CD4-positive, alpha-beta memory T cell (primary cell): ENCODE data around the gene TMEFF1. TPM values are rescaled to one million over a fixed set of nuclear protein-coding genes. Genes with fewer than 3 reads are reported as not detected.
"Not testable (repeated sequence)": the region's sequence is repeated elsewhere in the genome, so short reads cannot be mapped to it uniquely, and the experiment has no call there.

Experiments used
- CTCF ChIA-PET: fragments of 350-600 bp; sonication (Branson Sonifier 250); formaldehyde crosslinking; loops from one replicate; lab custom pipeline; 2021; ENCODE audit warnings: inconsistent platforms; ENCODE audit not compliant: partially characterized antibody; lab: Charles Lee
- POLR2A ChIA-PET: fragments of 350-600 bp; sonication (Branson Sonifier 250); formaldehyde crosslinking; loops from one replicate; lab custom pipeline; 2021; ENCODE audit not compliant: partially characterized antibody; lab: Charles Lee
- DNase-seq, 5 donors: peaks; one replicate each; pipeline versions ENCODE4 v3.0.0 to v3.0.0-alpha.2; 2020 to 2022; ENCODE audit warnings: mixed read lengths in 1 of 5
- H3K27ac ChIP-seq: one replicate; pipeline ENCODE4 v1.7.0; 2013; ENCODE audit warnings: low read depth, low read length
- H3K27me3 ChIP-seq: 2 replicates; pipeline ENCODE4 v1.7.0; 2013; ENCODE audit warnings: mild to moderate bottlenecking, low read length, moderate library complexity; ENCODE audit not compliant: insufficient read depth
- H3K36me3 ChIP-seq: 2 replicates; pipeline ENCODE4 v1.7.0; 2013; ENCODE audit warnings: mild to moderate bottlenecking, low read length, moderate library complexity; ENCODE audit not compliant: insufficient read depth
- H3K4me1 ChIP-seq: 2 replicates; pipeline ENCODE4 v1.7.0; 2013; ENCODE audit warnings: mild to moderate bottlenecking, low read length, moderate library complexity; ENCODE audit not compliant: insufficient read depth
- H3K4me3 ChIP-seq, 2 donors: one replicate each; pipeline ENCODE4 v1.7.0; 2013; ENCODE audit warnings: low read length in 2 of 2, mild to moderate bottlenecking in 1 of 2
- H3K9me3 ChIP-seq, 2 donors: one replicate each; pipeline ENCODE4 v1.7.0; 2013; ENCODE audit warnings: low read length in 2 of 2, control low read depth in 1 of 2; ENCODE audit not compliant: control insufficient read depth in 1 of 2
- H3K27ac Mint-ChIP-seq, 7 donors: one replicate each; pipeline ENCODE4 v1.8.0; 2020 to 2021; ENCODE audit warnings: mixed read lengths in 7 of 7, mild to moderate bottlenecking in 6 of 7, inconsistent platforms in 3 of 7, moderate library complexity in 3 of 7
- H3K27me3 Mint-ChIP-seq, 2 donors: one replicate each; pipeline ENCODE4 v1.8.0; 2020 to 2021; ENCODE audit warnings: mixed read lengths in 2 of 2
- H3K36me3 Mint-ChIP-seq, 2 donors: one replicate each; pipeline ENCODE4 v1.8.0; 2020 to 2021; ENCODE audit warnings: mixed read lengths in 2 of 2, inconsistent platforms in 1 of 2, mild to moderate bottlenecking in 1 of 2
- H3K4me1 Mint-ChIP-seq, 4 donors: one replicate each; pipeline ENCODE4 v1.8.0; 2020 to 2021; ENCODE audit warnings: mixed read lengths in 4 of 4, mild to moderate bottlenecking in 1 of 4
- H3K4me3 Mint-ChIP-seq, 8 donors: one replicate each; pipeline ENCODE4 v1.8.0; 2020 to 2021; ENCODE audit warnings: mixed read lengths in 8 of 8, mild to moderate bottlenecking in 7 of 8, moderate library complexity in 6 of 8, inconsistent platforms in 3 of 8
- H3K9me3 Mint-ChIP-seq, 8 donors: one replicate each; pipeline ENCODE4 v1.8.0; 2020 to 2021; ENCODE audit warnings: mixed read lengths in 8 of 8, mild to moderate bottlenecking in 5 of 8, inconsistent platforms in 3 of 8, moderate library complexity in 1 of 8
- intact Hi-C: fragments of 100-400 bp; cut with micrococcal nuclease; formaldehyde crosslinking; loops from one replicate; pipeline ENCODE4 v1.15.1; 2023
- polyA plus RNA-seq, 2 donors: library from polyadenylated mRNA; unstranded; fragments of 300-500 nt; fragmentation: Illumina TruSeq; gene quantifications; one replicate each; pipeline ENCODE4 v1.2.3, GENCODE V29; 2021
- total RNA-seq, 2 experiments: library from RNA; stranded (reverse); gene quantifications; one replicate each; pipeline ENCODE4 v1.2.3, GENCODE V29; 2021

TMEFF1 gene
- total and polyA plus RNA-seq, 4 experiments from 2014 or later = not detected

DNA sequence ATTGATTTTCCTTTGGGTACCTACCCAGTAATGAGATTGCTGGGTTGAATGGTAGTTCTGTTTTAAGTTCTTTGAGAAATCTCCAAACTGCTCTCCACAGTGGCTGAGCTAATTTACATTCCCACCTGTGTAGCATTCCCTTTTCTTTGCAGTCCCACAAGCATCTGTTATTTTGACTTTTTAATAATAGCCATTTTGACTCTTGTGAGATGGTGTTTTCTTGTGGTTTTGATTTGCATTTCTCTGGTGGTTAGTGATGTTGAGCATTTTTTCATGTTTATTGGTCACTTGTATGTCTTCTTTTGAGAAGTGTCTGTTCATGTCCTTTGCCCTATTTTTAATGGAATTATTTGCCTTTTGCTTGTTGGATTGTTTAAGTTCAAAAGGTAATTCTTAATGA lies 34.4 kb downstream of the TMEFF1 start:
- H3K27ac Mint-ChIP-seq = peak overlapping the region in 1 of 7 donors; percentile 5
- H3K4me1 Mint-ChIP-seq, H3K27me3 Mint-ChIP-seq, H3K27me3 ChIP-seq, H3K4me1 ChIP-seq, H3K27ac ChIP-seq, DNase-seq, POLR2A ChIA-PET, H3K9me3 ChIP-seq, H3K4me3 ChIP-seq, H3K36me3 ChIP-seq, H3K4me3 Mint-ChIP-seq, intact Hi-C loops: not testable (repeated sequence)
- CTCF ChIA-PET = interaction anchor here (2.0 kb wide), 1 partner anchor 11 kb away, joined by 9 read pairs; no protein-coding TSS in a partner anchor
- H3K9me3 Mint-ChIP-seq = peaks cover 0 to 11% (median 3%) of the 10 kb centered on the region in 8 donors
- peaks cover 0 to 17% of the 10 kb centered on the region in 2 donors for H3K36me3 Mint-ChIP-seq

GRCh38 chr9:100511205-100511604 lies 38.3 kb downstream of the TMEFF1 start:
- DNase-seq = no peak
- H3K4me3 Mint-ChIP-seq = no peak overlapping the region
- H3K36me3 Mint-ChIP-seq = peaks cover 0 to 17% of the 10 kb centered on the region in 2 donors
- Histone ChIP-seq H3K27ac (no peak overlapping the region), H3K36me3 (no peaks in the 10 kb centered on the region), H3K4me3 (no peak overlapping the region), H3K4me1 (no peaks in the 10 kb centered on the region), H3K27me3 (no peaks in the 10 kb centered on the region), H3K9me3 (no peaks in the 10 kb centered on the region)
- H3K27me3 Mint-ChIP-seq = no peaks in the 10 kb centered on the region
- no peaks in the 10 kb centered on the region for H3K4me1 Mint-ChIP-seq
- CTCF ChIA-PET = no interaction called here
- peaks cover 0 to 11% (median 3%) of the 10 kb centered on the region in 8 donors for H3K9me3 Mint-ChIP-seq
- no peak overlapping the region for H3K27ac Mint-ChIP-seq
- intact Hi-C loops = no loop called here
- POLR2A ChIA-PET = no interaction called here

GRCh38 chr9:100515578-100516494 lies 42.9 kb downstream of the TMEFF1 start:
- DNase-seq = no peak
- ChIA-PET CTCF (interaction anchor here (1.5 kb wide), 1 partner anchor 9 kb away, joined by 7 read pairs; no protein-coding TSS in a partner anchor), POLR2A (no interaction called here)
- H3K4me3 Mint-ChIP-seq = no peak overlapping the region
- no peaks in the 10 kb centered on the region for H3K4me1 Mint-ChIP-seq
- H3K36me3 ChIP-seq = no peaks in the 10 kb centered on the region
- H3K9me3 Mint-ChIP-seq = peaks cover 0 to 1% (median 0%) of the 10 kb centered on the region in 8 donors
- no peak overlapping the region for H3K27ac ChIP-seq
- no peak overlapping the region for H3K27ac Mint-ChIP-seq
- intact Hi-C loops = no loop called here
- H3K9me3 ChIP-seq = no peaks in the 10 kb centered on the region
- no peaks in the 10 kb centered on the region for H3K27me3 ChIP-seq
- H3K4me1 ChIP-seq = no peaks in the 10 kb centered on the region
- H3K4me3 ChIP-seq = no peak overlapping the region
- peaks cover 0 to 3% of the 10 kb centered on the region in 2 donors for H3K36me3 Mint-ChIP-seq
- H3K27me3 Mint-ChIP-seq = no peaks in the 10 kb centered on the region

DNA sequence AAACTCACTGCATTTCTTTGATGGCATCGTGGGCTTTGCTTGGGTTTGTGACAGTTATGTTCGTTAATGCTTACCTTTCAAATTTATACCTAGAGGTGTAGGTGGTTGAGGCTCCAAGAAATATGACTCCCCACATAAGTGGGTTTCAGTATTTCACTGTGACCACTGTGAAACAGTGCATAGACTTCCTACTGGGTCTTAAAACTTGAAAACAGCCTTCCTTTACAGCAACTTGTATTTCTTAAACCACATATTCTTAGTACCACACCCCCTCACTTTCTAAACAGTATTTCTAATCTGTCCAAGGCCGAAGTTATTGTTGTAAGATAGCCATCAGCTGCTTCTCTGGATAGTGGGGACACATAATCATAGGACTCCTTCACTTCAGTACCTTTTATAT lies 48.3 kb downstream of the TMEFF1 start:
- H3K27me3 ChIP-seq = no peaks in the 10 kb centered on the region
- ChIA-PET CTCF (interaction anchor here (1.2 kb wide), 1 partner anchor 15 kb away, joined by 3 read pairs; no protein-coding TSS in a partner anchor), POLR2A (no interaction called here)
- H3K4me1 ChIP-seq = no peaks in the 10 kb centered on the region
- H3K9me3 Mint-ChIP-seq = peaks cover 0 to 3% (median under 1%) of the 10 kb centered on the region in 8 donors
- H3K9me3 ChIP-seq = no peaks in the 10 kb centered on the region
- intact Hi-C loops = no loop called here
- no peak for DNase-seq
- no peak overlapping the region for H3K4me3 ChIP-seq
- H3K27ac ChIP-seq = no peak overlapping the region
- H3K4me3 Mint-ChIP-seq = no peak overlapping the region
- H3K36me3 Mint-ChIP-seq = peaks cover 0 to 2% of the 10 kb centered on the region in 2 donors
- no peaks in the 10 kb centered on the region for H3K27me3 Mint-ChIP-seq
- peak overlapping the region in 1 of 7 donors; percentile 16 for H3K27ac Mint-ChIP-seq
- H3K36me3 ChIP-seq = no peaks in the 10 kb centered on the region
- H3K4me1 Mint-ChIP-seq = peaks cover 0 to 5% (median under 1%) of the 10 kb centered on the region in 4 donors

- Mint-ChIP-seq H3K4me1 (peaks cover 0 to 5% (median under 1%) of the 10 kb centered on the region in 4 donors), H3K27ac (no peak overlapping the region), H3K4me3 (no peak overlapping the region), H3K27me3 (no peaks in the 10 kb centered on the region), H3K9me3 (peaks cover 0 to 9% (median 3%) of the 10 kb centered on the region in 8 donors), H3K36me3 (peaks cover 0 to 6% of the 10 kb centered on the region in 2 donors)
- H3K4me3 ChIP-seq = no peak overlapping the region
- no peak for DNase-seq
- POLR2A ChIA-PET = no interaction called here
- no peak overlapping the region for H3K27ac ChIP-seq
- intact Hi-C loops = no loop called here
- no peaks in the 10 kb centered on the region for H3K27me3 ChIP-seq
- CTCF ChIA-PET = no interaction called here
- no peaks in the 10 kb centered on the region for H3K4me1 ChIP-seq
- H3K9me3 ChIP-seq = no peaks in the 10 kb centered on the region
- no peaks in the 10 kb centered on the region for H3K36me3 ChIP-seq
Observed at GRCh38 chr9:100525563-100525962, 52.6 kb downstream of the TMEFF1 start.

DNA sequence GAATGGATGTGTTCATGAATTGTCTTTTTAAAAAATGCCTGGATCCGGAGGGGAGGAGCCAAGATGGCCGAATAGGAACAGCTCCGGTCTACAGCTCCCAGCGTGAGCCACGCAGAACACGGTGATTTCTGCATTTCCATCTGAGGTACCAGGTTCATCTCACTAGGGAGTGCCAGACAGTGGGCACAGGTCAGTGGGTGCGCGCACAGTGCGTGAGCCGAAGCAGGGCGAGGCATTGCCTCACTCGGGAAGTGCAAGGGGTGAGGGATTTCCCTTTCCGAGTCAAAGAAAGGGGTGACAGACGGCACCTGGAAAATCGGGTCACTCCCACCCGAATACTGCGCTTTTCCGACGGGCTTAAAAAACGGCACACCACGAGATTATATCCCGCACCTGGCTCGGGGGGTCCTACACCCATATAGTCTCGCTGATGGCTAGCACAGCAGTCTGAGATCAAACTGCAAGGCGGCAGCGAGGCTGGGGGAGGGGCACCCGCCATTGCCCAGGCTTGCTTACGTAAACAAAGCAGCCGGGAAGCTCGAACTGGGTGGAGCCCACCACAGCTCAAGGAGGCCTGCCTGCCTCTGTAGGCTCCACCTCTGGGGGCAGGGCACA lies 54.3 kb downstream of the TMEFF1 start:
- H3K27ac Mint-ChIP-seq, H3K4me3 Mint-ChIP-seq: not testable (repeated sequence)

DNA sequence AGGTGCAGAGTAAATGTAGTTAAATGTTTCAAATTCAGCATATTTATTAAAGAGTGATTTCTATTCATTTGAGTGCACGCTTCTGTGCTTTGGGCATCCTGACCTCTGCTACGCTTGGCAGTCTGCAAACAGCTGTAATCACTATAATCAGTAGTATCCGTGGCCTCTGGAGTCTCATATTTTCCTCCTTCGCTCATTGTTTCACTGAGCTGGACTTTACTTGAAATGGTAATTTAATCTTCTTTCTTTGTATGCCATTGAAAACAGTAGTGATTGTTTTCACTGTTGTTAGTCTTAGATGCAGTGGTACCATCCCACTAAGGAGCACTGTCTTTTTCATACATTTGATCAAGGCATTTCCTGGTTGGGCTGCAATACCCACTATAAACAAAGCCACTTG lies 61.5 kb downstream of the TMEFF1 start:
- peaks cover 0 to 8% (median 0%) of the 10 kb centered on the region in 8 donors for H3K9me3 Mint-ChIP-seq
- no peak overlapping the region for H3K27ac Mint-ChIP-seq
- no peaks in the 10 kb centered on the region for H3K36me3 ChIP-seq
- H3K4me1 ChIP-seq = no peaks in the 10 kb centered on the region
- H3K4me1 Mint-ChIP-seq = no peaks in the 10 kb centered on the region
- H3K27me3 Mint-ChIP-seq = no peaks in the 10 kb centered on the region
- H3K27ac ChIP-seq = no peak overlapping the region
- no peaks in the 10 kb centered on the region for H3K27me3 ChIP-seq
- POLR2A ChIA-PET = no interaction called here
- no peaks in the 10 kb centered on the region for H3K9me3 ChIP-seq
- CTCF ChIA-PET = no interaction called here
- intact Hi-C loops = no loop called here
- no peak for DNase-seq
- H3K4me3 ChIP-seq = no peak overlapping the region
- no peaks in the 10 kb centered on the region for H3K36me3 Mint-ChIP-seq
- H3K4me3 Mint-ChIP-seq = no peak overlapping the region

More for the DNA sequence above, 54.3 kb downstream of the TMEFF1 start:
- H3K27ac ChIP-seq, CTCF ChIA-PET, H3K4me3 ChIP-seq, H3K4me1 Mint-ChIP-seq, H3K9me3 ChIP-seq, H3K27me3 Mint-ChIP-seq, H3K27me3 ChIP-seq, intact Hi-C loops, DNase-seq, H3K9me3 Mint-ChIP-seq, H3K36me3 Mint-ChIP-seq, H3K36me3 ChIP-seq, POLR2A ChIA-PET, H3K4me1 ChIP-seq: not testable (repeated sequence)
